ENCODE results near the gene TEAD4.

Gene TEAD4

GRCh38 chr12:2970744-2971143 is 11.5 kb downstream of the TEAD4 start:
- peaks cover 12% of the 10 kb centered on the region for H3K27me3 Mint-ChIP-seq (ENCODE audit: low read depth)
- H3K4me1 Mint-ChIP-seq = peaks cover 18% of the 10 kb centered on the region
- H3K27ac Mint-ChIP-seq = no peak overlapping the region
- no peak overlapping the region for H3K4me3 Mint-ChIP-seq
- peaks cover 13% of the 10 kb centered on the region for H3K36me3 Mint-ChIP-seq (ENCODE audit: low read depth)
- TF ChIP-seq, protein P1, sequence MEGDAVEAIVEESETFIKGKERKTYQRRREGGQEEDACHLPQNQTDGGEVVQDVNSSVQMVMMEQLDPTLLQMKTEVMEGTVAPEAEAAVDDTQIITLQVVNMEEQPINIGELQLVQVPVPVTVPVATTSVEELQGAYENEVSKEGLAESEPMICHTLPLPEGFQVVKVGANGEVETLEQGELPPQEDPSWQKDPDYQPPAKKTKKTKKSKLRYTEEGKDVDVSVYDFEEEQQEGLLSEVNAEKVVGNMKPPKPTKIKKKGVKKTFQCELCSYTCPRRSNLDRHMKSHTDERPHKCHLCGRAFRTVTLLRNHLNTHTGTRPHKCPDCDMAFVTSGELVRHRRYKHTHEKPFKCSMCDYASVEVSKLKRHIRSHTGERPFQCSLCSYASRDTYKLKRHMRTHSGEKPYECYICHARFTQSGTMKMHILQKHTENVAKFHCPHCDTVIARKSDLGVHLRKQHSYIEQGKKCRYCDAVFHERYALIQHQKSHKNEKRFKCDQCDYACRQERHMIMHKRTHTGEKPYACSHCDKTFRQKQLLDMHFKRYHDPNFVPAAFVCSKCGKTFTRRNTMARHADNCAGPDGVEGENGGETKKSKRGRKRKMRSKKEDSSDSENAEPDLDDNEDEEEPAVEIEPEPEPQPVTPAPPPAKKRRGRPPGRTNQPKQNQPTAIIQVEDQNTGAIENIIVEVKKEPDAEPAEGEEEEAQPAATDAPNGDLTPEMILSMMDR (IDR thresholded peaks at IDR 0.05; ENCODE audit: unreplicated experiment in 3 of 3) = no peak
- H3K9me3 Mint-ChIP-seq = no peaks in the 10 kb centered on the region

DNA sequence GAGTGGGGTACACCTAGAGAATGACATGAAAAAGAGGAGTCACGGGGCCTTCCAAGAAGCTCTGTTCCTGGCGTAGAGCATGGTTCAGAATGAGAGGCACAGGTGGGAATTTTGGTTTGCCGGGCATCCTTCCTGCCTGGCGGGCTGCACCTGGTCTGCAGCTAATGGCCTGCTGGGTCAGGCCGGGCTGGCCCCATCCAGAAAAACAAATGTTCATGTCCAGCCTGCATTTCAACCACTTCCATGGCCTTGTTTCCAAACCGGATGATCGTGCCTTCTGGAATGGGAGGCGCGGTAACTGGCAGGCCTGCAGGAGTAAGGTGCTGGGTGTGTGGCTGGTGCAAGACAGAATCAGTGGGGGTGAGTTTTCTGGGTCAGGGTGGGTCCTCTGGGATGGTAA is 14.4 kb downstream of the TEAD4 start:
- H3K36me3 Mint-ChIP-seq (ENCODE audit: low read depth) = peaks cover 9% of the 10 kb centered on the region

GRCh38 chr12:2974560-2974971 is 15.4 kb downstream of the TEAD4 start:
- Mint-ChIP-seq H3K4me3 (no peak overlapping the region), H3K36me3 (ENCODE audit: low read depth) (peaks cover 9% of the 10 kb centered on the region), H3K4me1 (peaks cover 35% of the 10 kb centered on the region)

More for the DNA sequence above, 14.4 kb downstream of the TEAD4 start:
- Mint-ChIP-seq H3K4me3 (no peak overlapping the region), H3K4me1 (peaks cover 35% of the 10 kb centered on the region), H3K27me3 (ENCODE audit: low read depth) (peaks cover 7% of the 10 kb centered on the region), H3K9me3 (no peaks in the 10 kb centered on the region), H3K27ac (peak overlapping the region in 1 of 3 experiments; percentile 7)
- TF ChIP-seq, protein P1 (IDR thresholded peaks at IDR 0.05; ENCODE audit: unreplicated experiment in 3 of 3) = no peak

GRCh38 chr12:2976581-2976996 is 17.4 kb downstream of the TEAD4 start:
- TF ChIP-seq, protein P1 (IDR thresholded peaks at IDR 0.05; ENCODE audit: unreplicated experiment in 3 of 3) = no peak
- H3K27me3 Mint-ChIP-seq (ENCODE audit: low read depth) = peaks cover 4% of the 10 kb centered on the region
- H3K36me3 Mint-ChIP-seq (ENCODE audit: low read depth) = peaks cover 4% of the 10 kb centered on the region
- H3K4me3 Mint-ChIP-seq = no peak overlapping the region
- no peaks in the 10 kb centered on the region for H3K9me3 Mint-ChIP-seq
- peaks cover 35% of the 10 kb centered on the region for H3K4me1 Mint-ChIP-seq
- H3K27ac Mint-ChIP-seq = no peak overlapping the region

More at GRCh38 chr12:2974560-2974971, 15.4 kb downstream of the TEAD4 start:
- Mint-ChIP-seq H3K27me3 (ENCODE audit: low read depth) (peaks cover 4% of the 10 kb centered on the region), H3K9me3 (no peaks in the 10 kb centered on the region), H3K27ac (no peak overlapping the region)
- TF ChIP-seq, protein P1 (IDR thresholded peaks at IDR 0.05; ENCODE audit: unreplicated experiment in 3 of 3) = no peak

GRCh38 chr12:2977776-2978175 is 18.6 kb downstream of the TEAD4 start:
- Mint-ChIP-seq H3K36me3 (ENCODE audit: low read depth) (peaks cover 3% of the 10 kb centered on the region), H3K4me1 (peaks cover 39% of the 10 kb centered on the region), H3K27me3 (ENCODE audit: low read depth) (peaks cover 3% of the 10 kb centered on the region), H3K27ac (no peak overlapping the region), H3K4me3 (no peak overlapping the region), H3K9me3 (no peaks in the 10 kb centered on the region)
- TF ChIP-seq, protein P1 (IDR thresholded peaks at IDR 0.05; ENCODE audit: unreplicated experiment in 3 of 3) = no peak

DNA sequence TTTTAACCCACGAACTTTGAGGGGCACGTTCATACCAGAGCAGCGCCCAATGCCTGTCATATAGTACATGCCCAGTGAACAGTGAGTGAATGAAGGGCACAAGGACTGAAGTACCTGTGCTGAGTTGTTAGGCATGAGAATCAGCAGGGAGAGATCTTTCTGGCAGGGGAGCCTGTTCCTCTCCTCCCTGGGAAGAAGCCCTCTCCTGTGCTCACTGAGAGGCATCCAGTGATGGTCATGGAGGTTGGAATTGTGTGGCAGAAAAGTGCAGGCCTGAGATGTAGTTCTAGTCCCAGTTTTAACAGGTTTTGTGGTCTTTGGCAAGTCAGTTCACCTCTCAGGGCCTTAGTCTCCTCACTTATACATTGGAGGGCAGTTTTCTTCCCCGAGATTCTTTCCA is 20.6 kb downstream of the TEAD4 start:
- H3K36me3 Mint-ChIP-seq (ENCODE audit: low read depth) = peaks cover 4% of the 10 kb centered on the region
- TF ChIP-seq, protein P1 (IDR thresholded peaks at IDR 0.05; ENCODE audit: unreplicated experiment in 3 of 3) = no peak
- H3K4me1 Mint-ChIP-seq = peaks cover 36% of the 10 kb centered on the region
- no peak overlapping the region for H3K27ac Mint-ChIP-seq
- no peaks in the 10 kb centered on the region for H3K9me3 Mint-ChIP-seq
- no peaks in the 10 kb centered on the region for H3K27me3 Mint-ChIP-seq (ENCODE audit: low read depth)
- H3K4me3 Mint-ChIP-seq = no peak overlapping the region
